Measurements from ENCODE around the gene CHID1.
A peak's percentile ranks its signal among the peaks of the same experiment; 100 is the strongest.

CHID1 gene

DNA sequence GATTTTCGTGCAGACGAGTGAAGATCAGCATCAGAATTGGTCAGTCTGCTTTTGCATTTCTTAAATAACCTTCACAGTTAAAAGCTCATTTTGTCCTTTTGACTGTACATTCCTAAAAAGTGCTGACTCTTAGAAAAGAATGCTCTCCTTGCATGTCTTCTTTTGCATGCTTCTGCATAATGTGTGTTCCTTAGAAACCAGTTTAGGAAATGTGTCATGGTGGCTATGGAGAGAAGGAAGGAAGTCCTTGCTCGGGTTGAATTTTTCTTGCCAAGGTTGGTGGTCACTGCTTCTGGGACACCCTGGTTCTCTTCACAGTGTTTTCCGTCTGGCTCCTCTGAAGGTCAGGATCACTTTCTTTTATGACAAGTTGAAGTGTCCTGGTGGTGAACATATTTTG, 21.8 kb upstream of the CHID1 start:
- DNase-seq = no peak

DNA sequence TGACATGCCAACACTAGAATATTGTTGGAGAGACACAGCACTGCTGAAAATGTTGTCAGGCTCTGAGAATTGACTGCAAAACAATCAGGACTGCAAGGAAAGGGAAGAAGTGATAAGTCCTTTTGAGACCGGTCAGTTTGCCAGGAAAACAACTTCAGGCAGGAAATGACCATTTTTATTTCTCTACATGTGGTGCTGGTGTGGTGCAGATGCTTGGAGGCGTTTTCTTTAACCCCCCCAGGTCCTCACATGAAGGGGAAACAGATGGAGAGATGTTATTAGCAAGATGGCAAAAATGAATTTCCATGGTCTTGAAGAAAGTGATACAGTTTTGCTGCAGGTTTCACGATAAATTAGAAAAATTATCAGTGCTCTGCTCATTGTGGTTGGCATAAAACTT, 20.8 kb upstream of the CHID1 start:
- no peak for DNase-seq

DNA sequence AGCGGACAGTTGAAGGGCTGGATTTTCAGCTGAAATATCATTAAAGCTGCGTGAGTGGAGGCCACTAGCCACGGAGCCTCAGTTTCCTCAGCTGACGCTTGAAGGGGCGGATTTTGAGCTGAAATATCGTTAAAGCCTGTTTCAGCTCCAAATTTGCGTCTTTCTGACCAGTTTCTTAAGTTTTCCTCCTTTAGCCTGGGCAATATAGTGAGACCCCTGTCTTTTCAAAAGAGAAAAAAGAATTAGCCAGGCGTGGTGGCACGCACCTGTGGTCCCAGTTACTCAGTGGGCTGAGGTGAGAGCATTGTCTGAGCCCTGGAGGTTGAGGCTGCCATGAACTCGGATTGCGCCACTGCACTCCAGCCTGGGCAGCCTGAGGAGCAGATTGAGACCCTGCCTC, 18.8 kb upstream of the CHID1 start:
- DNase-seq = no peak

DNA sequence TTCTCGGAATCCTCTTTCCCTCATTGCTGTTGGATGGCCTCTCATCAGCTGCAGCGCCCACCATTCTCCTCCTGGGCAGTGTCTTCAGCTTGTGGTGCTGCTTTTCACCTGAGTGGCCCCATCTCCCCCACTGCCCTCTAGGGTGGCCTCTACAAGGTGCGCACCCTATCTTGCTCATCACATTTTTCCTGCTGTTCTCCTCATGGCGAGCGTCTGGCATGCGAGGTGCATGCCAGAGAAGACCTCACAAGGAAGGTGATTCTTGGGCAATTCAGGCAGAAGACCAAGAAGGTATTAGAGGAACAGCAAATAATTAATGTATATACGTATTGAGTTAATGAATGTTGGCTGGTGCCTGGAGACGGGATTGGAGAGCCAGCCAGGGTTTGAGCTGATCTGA, 18.2 kb upstream of the CHID1 start:
- no peak for DNase-seq

DNA sequence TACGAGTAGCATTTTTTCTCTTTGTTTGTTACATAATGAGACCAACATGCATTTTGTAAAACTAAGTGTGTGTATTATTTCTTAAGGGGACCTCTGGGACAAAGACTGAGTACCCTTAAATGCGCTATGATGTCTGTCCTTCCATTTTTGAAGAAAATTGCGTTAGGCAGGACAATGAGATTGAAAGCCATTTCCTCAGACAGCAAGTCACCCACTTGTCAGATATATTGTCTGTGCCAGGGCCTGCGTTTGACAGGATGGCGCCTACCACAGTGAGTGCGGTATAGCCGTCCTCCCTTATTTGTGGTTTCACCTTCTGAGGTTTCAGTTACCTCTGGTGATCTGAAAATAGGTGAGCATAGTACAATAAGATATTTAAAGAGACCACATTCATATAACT, 17.3 kb upstream of the CHID1 start:
- no peak for DNase-seq

DNA sequence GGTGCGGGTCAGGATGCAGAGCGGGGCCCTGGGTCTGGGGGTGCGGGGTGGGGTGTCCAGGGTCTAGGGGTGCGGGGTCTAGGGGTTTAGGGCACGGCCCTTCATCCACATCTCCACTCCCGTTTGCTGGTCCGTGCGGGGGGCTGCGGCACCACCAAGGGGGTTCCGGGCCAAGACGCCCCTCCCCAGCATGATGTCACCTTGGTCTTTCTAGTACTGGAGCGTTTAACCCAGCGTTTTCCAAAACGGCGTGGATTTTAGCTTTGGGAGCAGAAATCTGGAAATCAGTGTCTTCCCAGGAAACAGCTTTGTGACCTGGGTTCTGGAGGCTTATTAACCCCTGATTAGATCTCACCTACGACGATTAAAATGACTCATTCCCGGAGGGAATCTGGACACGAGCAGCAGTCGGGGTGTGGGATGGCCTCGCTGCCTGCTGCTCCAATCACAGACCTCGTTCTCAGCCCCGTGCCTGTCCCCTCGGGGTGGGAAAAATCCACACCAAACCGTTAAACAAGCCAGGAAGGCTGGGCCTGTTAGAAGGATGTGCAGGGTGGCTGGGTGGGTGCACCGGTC, 15.8 kb upstream of the CHID1 start:
- no peak for DNase-seq

DNA sequence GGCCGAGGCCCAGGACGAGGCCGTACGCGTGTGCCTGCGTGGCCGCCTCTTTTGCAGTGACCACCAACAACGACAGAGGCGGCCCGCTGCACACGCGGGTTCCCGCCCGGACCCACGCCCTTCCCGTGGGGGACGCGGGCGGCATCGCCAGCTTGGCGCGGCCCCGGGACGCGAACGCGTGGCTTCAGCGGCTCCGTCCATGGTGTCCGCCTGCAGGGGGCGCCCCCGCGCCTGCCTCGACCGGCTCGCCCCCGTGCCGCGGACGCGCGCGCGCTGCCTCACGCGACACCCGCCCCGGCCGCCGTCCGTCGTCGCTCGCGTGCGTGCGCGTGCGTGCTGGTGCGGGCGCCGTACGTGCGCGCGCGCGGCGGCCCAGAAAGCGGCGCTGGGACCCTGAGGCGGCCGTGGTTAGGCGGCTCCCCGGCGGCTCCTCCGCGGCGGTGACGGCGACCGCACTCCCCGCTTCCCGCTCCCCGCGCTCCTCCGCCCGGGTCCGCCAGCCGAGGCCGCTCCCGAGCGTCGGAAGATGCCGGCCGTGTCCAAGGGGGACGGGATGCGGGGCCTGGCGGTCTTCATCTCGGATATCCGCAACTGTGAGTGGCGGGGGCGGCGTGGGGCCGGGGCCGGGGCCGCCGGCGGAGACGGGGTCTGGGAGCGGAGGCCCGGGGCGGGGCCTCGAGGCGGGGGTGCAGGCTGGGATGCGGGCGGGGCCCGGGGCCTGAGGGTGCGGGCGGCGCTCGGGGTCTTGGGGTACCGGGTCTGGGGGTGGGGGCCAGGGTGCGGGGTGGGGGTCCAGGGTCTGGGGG, 15.1 kb upstream of the CHID1 start, which contains the start of gene AP2A2:
AP2A2 (plus strand) TSS at position 375 of the 806 bp plus-strand sequence; CDS start at position 527, 152 bp downstream.
- DNase-seq = peak; percentile 85

DNA sequence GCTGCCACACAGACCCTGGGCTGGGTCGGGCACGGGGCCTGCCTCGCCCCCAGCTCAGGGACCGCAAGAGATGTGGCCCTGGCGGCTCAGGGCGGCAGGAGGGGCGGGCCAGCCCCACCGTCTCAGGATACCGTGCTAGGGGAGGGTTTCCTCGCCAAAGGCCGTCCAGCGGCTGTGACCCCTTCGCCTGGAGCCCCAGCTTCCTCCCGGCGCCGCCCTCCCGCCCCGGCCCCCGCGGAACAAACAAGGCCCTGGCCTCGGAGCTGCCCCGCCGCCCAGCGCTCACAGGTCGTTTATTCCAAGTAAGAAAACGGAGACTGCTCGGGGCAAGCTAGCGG, 14.5 kb upstream of the CHID1 start:
- no peak for DNase-seq

DNA sequence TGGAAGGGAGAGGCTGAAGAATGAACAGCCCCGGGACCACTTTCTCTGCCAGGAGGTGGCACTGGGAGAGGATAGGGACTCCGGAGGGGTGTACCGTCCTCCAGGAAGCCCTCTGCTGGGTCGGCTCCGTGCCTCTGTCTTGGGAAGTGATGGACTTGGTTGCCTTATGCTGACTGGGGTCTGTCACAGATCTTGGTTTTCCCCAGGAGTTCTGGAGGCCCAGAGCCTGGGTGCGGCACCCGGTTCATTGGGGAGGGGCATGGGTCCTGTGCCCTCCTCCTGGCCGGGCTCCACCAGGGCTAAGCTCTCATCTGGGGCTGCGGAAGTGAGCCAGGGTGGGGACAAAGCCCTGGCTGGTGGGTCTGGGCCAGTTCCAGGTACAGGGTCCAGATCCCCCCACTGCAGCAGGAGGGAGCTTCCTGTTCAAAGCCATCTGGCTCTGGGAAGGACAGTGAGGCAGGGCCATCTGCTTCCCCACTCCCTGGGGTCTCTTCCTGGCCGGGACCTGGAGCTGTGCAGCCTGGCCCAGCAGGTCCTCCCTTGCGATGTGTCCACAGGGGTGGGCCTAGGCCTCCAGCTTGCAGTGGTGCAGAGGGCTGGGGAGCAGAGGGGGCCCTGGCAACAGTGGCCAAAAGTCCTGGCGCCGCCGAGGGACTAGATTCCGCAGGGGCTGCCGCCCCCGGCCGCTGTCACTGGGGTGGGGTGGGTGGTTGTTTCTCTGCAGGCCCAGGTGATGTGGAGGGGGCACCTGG, 14.0 kb upstream of the CHID1 start:
- DNase-seq = no peak

DNA sequence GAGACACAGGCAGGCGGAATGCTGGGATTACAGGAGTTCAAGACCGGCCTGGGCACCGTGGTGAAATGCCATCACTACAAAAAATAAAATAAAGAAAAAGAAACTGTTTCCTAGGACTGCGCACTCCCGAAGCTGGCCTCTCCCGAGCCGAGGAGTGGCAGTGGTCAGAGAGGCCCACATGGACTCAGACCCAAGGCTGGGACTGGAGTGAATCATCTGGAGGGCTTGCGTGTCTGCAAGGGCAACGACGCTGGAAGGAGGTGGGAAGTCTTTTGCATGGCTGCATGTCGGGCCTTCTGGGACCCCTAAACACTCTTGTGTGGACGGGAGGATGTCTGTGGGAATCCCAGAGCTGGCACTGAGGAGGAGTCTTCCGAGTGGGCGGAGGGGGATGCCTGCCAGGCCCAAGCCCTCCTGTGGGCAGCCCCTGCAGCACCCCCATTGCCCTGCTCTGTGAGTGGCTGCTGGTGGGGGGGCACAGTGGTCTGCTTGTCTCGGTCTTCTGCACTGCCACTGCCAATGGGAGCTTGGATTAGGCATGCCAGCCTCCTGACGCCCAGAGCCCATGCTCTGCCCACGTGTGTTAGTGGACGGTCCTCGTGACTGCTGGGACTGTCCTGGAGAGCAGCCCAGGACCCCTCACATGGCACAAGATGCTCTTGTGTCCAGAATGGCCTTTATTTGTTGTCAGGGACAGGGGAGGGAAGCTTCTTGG, 13.2 kb upstream of the CHID1 start:
- no peak for DNase-seq

DNA sequence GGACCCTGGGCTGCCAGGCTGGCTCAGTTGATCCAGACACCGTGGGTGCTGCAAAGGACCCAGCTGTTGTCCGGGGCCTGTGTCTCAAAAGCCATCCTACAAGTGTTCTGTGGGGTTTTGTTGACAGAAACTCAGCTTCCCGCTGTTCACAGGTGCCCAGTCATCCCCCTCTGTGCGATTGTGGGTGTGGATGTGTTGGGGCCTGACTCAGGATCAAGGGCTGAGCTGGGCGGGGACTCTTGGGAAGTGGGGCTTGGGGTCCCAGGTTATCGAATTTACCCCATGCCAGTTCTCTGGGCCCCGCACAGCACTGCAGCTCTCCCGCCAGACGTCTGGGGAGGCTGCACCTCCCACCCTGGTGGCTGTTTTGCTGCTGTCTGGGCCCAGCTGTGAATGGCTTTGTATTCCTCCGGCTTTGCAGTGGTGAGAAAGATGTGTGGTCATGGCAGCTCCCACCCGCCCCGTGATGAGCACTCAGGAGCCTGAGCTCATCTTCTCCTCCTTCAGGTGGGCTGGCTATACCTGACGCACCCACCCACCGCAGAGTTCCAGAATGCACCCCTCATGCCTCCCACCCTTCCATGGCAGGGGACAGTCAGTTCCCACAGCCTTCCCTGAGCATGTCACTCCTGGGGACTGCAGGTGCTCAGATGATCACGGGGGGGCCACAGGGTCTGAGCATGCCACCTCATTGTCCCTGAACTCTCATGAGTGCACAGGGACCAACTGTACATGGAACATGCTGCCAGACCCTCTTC, 11.5 kb upstream of the CHID1 start:
- DNase-seq = no peak

DNA sequence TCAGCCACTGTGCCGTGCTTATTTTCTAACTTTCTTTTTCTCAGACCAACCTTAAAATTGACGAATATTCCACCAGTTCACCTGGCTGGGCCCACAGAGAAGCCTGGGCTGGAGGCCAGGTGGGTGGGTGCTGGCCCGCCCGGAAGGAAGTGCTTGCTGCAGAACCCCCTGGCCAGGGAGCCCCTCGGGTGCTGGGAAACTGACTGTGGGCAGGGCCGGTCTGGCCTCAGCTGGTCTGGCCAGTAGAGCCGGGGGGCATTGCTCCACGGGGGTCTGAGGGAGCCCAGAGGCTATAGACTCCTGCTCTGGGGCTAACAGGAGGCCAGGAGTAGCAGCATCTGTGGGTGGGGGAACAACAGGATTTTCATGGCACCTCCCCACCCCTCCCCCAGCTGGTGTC, 6.8 kb upstream of the CHID1 start:
- DNase-seq = no peak

DNA sequence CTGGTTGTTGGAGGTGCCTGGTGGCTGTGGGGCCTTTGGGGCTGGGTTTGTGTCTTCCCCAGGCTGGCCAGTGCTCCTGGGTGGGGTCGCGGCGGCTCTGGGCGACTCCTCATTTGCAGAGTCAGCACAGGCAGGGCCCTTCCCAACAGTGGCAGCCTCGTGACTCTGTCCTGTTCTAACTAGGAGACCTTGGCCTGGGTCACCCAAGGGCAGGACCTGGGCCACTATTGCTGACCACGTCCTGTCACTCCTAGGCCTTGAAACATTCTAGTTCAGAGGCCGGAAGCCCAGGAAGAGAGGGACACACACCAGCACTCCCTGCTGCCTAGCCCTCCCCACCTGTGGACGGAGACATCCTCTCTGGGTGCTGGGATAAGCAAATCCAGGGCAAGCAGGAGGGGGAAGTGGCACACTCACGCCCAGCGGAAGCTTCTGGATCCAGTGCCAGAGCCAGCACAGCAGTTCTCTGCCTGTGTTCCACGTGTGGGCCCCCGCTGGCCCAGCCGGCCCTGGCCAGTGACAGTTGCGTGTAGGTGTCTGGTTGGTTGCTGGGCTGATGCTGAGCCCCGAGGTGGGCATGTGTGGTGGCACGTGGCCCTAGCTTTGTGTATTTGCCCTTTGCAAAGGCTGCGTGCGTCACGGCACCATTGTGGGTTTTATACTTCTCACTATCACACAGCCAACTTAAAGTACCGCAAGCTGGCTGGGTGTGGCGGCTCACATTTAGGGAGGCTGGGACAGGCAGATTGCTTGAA, 4.3 kb upstream of the CHID1 start:
- no peak for DNase-seq

DNA sequence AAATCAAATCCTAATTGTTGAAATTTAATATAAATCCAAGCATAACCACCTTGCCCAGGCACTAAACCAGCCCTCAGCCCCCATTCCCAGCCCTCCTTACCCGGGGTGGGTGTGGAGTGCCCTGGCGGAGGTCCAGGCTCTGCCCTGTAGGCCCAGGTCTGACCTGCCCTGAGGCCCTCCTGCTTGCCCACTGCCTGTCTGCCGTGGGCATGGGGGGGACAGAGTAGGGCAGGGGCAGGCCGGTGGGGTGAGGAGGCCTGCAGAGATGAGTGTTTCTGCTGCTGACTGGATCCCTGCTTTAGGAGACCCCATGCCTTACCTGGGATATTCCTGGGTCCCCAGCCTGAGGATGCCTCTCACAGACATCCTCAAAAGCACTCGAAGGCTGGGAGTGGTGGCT, 3.6 kb upstream of the CHID1 start:
- no peak for DNase-seq

DNA sequence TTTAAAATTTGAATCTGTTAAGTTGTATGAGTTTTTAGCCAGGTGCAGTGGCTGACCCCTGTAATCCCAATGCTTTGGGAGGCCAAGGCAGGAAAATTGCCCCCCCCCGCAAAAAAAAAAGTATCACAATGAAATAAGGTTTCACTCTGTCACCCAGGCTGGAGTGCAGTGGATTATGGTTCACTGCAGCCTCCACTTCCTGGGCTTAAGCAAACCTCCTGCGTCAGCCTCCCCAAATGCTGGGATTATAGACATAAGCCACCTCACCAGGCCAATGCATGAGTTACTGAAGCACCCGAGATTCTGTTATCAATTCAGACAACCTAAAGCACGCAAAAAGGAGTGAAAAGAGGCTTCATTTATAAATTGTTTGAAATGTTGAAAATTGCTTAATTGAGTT, 2.4 kb upstream of the CHID1 start:
- no peak for DNase-seq

DNA sequence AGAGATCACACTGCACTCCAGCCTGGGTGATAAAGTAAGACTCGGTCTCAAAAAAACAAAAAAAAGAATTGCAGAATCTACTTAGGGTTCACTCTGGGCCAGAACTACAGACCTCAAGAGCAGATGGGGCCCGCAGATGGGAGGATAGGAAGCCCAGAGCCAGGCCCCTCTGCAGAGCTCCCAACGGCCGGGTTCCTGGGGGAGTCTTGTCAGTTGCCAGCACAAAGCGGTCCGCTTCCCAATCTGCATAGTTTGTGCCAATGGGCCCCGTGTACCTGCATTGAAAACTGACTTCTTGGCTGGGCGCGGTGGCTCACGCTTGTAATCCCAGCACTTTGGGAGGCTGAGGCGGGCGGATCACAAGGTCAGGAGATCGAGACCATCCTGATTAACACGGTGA, 1.7 kb upstream of the CHID1 start:
- no peak for DNase-seq

DNA sequence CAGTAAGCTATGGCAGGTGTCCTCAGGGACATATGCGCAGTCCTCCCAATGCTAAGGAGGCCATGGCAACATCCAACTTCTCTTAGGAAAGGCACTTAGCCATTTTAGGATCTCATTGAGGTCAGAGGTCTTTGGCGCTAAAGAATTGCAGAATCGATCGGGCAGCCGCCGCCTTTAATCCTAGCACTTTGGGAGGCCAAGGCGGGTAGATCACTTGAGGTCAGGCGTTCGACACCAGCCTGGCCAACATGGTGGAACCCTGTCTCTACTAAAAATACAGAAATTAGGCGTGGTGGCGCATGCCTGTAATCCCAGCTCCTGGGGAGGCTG, 1.2 kb upstream of the CHID1 start:
- no peak for DNase-seq

DNA sequence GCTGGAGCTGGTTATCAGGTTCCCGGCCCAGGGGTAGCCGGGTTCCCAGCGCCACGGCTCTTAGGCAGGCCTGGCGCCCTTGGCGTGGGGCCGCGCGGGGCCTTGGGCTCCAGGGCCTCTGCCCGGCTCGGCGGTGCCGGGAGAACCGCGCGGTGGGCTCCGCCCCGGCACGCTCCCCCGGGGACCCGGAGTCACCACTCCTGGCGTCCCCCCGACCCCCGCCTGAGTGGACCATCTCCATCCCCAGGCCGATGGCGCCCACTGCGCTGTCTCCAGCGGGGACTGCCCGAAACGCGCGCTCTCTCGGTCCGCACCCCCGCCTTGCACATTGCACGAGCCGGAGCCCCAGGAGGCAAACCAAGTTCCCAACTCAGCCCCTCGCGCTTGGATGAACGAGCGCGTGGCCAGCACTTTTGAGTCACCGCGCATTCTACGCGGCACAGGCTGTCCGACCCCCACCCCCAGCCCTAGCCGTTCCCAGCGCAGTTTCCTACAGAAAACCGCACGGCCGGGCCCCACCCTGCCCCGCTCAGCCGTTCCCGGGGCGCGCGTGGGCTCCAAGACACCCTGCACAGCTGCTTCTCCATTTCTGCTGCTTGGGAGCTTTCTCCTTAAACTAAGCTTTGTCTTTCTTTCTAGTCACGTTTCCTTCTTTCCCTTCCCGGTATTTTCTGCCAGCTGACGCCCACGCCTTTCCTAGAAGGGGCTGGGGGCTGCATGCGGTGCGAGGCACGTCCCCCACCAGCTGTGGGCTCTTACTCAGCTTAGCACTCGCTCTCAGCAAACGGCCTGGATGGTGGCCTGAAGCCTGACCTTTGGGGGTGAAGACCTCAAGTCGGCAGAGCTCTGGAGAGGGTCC, 650 bp upstream of the CHID1 start:
- no peak for DNase-seq

DNA sequence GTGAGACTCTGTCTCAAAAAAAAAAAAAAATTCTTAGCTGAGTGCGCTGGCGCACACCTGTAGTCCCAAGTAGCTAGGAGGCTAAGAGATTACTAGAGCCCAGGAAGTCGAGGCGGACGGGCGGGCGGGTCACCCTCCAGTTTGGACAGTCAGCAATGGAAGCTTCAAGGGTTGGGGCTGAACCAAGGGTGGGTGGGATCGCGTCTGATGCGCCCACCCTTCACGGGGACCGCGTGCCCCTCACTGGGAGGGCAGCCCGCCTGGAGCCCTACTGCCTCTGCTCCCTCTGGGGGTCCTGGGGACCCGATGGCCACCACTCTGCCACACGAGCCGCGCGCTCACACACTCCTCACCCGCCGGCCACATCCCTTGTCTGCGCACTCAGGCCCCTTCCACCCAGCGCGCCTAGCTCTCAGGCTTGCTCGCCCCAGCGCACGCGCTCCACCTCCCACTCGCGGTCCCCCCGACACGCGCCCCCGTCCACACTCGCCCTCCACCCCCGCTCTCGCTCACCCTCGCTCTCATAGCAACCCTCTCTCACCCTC, 494 bp downstream of the CHID1 start:
- DNase-seq = no peak

DNA sequence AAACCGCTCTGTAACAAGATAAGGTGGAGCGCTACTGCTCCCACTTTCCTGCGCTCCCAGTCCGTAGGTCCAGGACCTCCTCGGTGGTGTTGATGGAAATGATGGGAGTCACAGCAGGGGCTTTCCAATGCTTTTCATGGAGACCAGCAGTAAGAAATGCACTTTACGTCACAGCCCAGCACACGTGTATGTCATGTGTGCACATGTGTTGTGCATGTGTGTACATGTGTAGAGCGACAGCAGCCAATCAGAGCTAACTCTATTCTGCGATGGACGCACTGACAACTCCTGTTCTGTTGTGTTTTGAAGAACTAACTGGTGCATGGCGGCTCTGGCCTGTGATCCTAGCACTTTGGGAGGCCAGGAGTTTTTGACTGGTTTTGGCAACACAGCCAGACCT, 1.2 kb downstream of the CHID1 start:
- DNase-seq = no peak

DNA sequence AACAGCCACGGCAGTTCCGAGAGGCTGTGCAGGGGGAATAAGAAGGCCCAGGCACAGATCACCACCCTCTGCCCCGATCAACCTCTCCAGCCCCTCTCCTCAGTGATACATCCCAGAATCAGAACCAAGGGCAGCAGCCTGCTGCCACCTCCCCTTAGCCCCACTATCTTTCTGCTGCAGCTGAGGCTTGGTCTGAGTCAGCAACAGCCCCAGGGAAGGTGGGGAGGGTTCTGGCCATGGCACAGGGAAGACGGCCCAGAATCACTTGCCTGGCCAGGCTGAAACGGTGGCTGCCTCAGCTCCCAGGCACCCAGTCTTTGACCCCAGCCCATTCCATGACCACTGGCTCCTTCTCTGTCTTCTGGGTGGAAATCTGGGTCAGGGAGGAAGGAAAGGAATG, 2.3 kb downstream of the CHID1 start:
- no peak for DNase-seq

Measured in NCI-H1092 (cell line).